ENCODE results near the gene CCM2L. TPM values are rescaled to one million over a fixed set of nuclear protein-coding genes. Genes with fewer than 3 reads are reported as not detected.

The CCM2L gene
- total and polyA plus RNA-seq, 10 of the 15 experiments (the other 5 are each of a cell fraction or from before 2014, with no cell fraction given): not detected

DNA sequence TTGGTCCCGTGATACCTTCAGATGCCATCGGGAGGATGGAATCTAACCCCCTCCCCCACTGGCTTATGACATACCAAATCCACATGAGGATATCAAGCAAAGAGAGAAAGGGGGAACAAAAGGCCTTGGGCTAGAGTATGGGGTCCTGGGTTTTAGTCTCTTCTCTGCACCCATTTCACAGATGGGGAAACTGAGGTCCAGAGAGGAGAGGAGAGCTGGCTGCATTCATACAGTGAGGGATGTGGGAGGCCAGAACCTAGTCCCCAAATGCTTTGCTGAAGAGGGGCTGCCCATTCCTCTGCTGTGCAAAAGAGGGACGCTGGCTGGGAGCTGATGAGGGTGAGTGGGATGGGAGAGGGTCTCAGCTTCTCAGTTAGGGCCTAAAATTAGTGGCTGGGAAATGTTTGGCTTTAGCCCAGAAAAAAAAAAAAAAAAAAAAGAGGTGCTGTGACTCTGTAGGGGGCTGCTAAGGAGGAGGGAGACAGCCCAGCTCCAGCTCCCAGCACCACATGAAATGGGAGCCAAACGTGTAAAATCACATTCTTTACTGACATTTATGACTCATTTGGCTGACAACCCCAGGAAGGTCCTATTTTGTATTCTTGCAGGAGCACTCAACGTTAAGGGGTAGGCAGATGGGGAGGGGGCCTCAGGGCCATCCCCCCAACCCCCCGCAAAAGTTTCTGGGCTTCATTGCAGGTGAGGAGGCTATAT lies 30.4 kb upstream of the CCM2L start:
- SMC1A ChIA-PET (ENCODE audit: uncharacterized antibody, unreplicated experiment): interaction anchor here (0.7 kb wide), 1 partner anchor 257 kb away, joined by 4 read pairs; no protein-coding TSS in a partner anchor
- no peak overlapping the region for H3K27ac ChIP-seq (ENCODE audit: control insufficient read depth, insufficient read depth)
- H4K20me1 ChIP-seq (ENCODE audit: control insufficient read depth, insufficient read depth): no peaks in the 10 kb centered on the region
- in situ Hi-C loops (cut with MboI): no loop called here
- no peak overlapping the region for H3K4me3 ChIP-seq
- H3K9ac ChIP-seq (ENCODE audit: control insufficient read depth, insufficient read depth, low read length): no peak overlapping the region
- FAIRE-seq: no peak
- no peak for DNase-seq (ENCODE audit: low read depth, low spot score)
- POLR2A ChIA-PET: no interaction called here
- CTCF ChIA-PET: interaction anchor here (0.6 kb wide), 2 partner anchors 132 to 671 kb away, joined by 3 read pairs; no protein-coding TSS in a partner anchor
- H3K36me3 ChIP-seq (ENCODE audit: control insufficient read depth in 2 of 2, insufficient read depth in 2 of 2, low read length in 1 of 2): no peaks in the 10 kb centered on the region
- no peak overlapping the region for H3K4me2 ChIP-seq (ENCODE audit: control insufficient read depth, insufficient read depth)
- no peak overlapping the region for H2AFZ ChIP-seq (ENCODE audit: control insufficient read depth, low read depth, low read length)
- WGBS (ENCODE audit: insufficient coverage, insufficient replicate concordance, low lambda C conversion rate, missing lambda C conversion rate): 17% methylated on average over 6 of the region's 6 CpGs
- no TSS peak for BruUV-seq (replicated peaks)
- no peaks in the 10 kb centered on the region for H3K4me1 ChIP-seq (ENCODE audit: control insufficient read depth, insufficient read depth, low read length)
- ATAC-seq: no peak
- TF ChIP-seq MYC (IDR thresholded peaks at IDR 0.05; ENCODE audit: insufficient read depth, insufficient read length, insufficient replicate concordance, low read length, severe bottlenecking) (no peak), SIX5 (IDR thresholded peaks at IDR 0.05; ENCODE audit: low read depth, low read length, severe bottlenecking) (no peak), POLR2AphosphoS5 (IDR thresholded peaks at IDR 0.05; ENCODE audit: low read length) (no peak), FOXK2 (IDR thresholded peaks at IDR 0.05) (no peak), NFIC (IDR thresholded peaks at IDR 0.05; ENCODE audit: low read depth, low read length) (no peak), CHD2 (IDR thresholded peaks at IDR 0.05; ENCODE audit: borderline replicate concordance, low read depth, low read length) (no peak), PRDM15 (CRISPR knock-in tag; IDR thresholded peaks at IDR 0.05) (no peak)
- TF ChIP-seq, protein P1, sequence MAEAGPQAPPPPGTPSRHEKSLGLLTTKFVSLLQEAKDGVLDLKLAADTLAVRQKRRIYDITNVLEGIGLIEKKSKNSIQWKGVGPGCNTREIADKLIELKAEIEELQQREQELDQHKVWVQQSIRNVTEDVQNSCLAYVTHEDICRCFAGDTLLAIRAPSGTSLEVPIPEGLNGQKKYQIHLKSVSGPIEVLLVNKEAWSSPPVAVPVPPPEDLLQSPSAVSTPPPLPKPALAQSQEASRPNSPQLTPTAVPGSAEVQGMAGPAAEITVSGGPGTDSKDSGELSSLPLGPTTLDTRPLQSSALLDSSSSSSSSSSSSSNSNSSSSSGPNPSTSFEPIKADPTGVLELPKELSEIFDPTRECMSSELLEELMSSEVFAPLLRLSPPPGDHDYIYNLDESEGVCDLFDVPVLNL (IDR thresholded peaks at IDR 0.05; ENCODE audit: low read depth, low read length): no peak
- TF ChIP-seq, protein P2, sequence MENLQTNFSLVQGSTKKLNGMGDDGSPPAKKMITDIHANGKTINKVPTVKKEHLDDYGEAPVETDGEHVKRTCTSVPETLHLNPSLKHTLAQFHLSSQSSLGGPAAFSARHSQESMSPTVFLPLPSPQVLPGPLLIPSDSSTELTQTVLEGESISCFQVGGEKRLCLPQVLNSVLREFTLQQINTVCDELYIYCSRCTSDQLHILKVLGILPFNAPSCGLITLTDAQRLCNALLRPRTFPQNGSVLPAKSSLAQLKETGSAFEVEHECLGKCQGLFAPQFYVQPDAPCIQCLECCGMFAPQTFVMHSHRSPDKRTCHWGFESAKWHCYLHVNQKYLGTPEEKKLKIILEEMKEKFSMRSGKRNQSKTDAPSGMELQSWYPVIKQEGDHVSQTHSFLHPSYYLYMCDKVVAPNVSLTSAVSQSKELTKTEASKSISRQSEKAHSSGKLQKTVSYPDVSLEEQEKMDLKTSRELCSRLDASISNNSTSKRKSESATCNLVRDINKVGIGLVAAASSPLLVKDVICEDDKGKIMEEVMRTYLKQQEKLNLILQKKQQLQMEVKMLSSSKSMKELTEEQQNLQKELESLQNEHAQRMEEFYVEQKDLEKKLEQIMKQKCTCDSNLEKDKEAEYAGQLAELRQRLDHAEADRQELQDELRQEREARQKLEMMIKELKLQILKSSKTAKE (IDR thresholded peaks at IDR 0.05; ENCODE audit: low read depth, poor library complexity, severe bottlenecking): no peak
- H3K79me2 ChIP-seq (ENCODE audit: control insufficient read depth, insufficient read depth, low read length): no peaks in the 10 kb centered on the region
- H3K9me3 ChIP-seq (replicated peaks; ENCODE audit: control insufficient read depth, insufficient read depth, low read length): no peaks in the 10 kb centered on the region
- intact Hi-C loops (cut with micrococcal nuclease; ENCODE audit: unreplicated experiment): no loop called here
- RAD21 ChIA-PET (ENCODE audit: unreplicated experiment): interaction anchor here (0.7 kb wide), 1 partner anchor 225 kb away, joined by 5 read pairs; no protein-coding TSS in a partner anchor
- H3K27me3 ChIP-seq (replicated peaks in 1 of 2; ENCODE audit: control insufficient read depth in 2 of 2, insufficient read depth in 2 of 2, low read length in 1 of 2): peaks cover 0 to 4% of the 10 kb centered on the region in 2 experiments; a peak in 2 of 4 replicates
